CD4-positive, alpha-beta T cell treated with Interleukin-2 at 100 ng/mL for 4 hours (primary cell): ENCODE data around the gene GAS6.

ENCODE experiments used
- DNase-seq: peaks from one replicate; pipeline ENCODE4 v3.0.0-alpha.2; 2020; ENCODE audit warnings: low spot score

The GAS6 gene

DNA sequence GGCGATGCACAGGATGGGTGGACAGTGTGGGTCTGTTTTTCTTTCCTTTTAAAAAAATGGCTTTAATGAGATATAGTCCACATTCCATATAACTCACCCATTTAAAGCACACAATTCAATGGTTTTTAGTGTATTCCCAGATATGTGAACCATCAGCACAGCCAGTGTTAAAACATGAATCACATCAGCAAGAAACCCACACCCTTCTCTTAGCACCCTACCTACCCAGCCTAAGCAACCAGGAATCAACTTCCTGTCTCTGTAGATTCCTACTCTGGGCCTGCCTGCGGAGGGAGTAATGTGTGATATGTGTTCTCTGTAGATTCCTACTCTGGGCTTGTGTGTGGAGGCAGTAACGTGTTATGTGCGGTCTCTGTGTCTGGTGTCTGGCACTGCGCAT lies 92.9 kb downstream of the GAS6 start:
- no peak for DNase-seq
